ENCODE measurements around the gene NPAS4.

GRCh38 chr11:66469441-66469840, 48.6 kb downstream of the NPAS4 start:
- TF ChIP-seq CTCF (IDR thresholded peaks at IDR 0.05; ENCODE audit: insufficient read depth, low read length, poor library complexity, severe bottlenecking), result no peak
- TF ChIP-seq EZH2phosphoT487 (conservative IDR thresholded peaks at IDR 0.05; ENCODE audit: low read length), result no peak
